GM23338 (cell line): ENCODE results near the gene PTPN7. TPM values are rescaled to one million over a fixed set of nuclear protein-coding genes. Genes with fewer than 3 reads are reported as not detected.
A peak's percentile ranks its signal among the peaks of the same experiment; 100 is the strongest.
"Not testable (repeated sequence)": the region's sequence is repeated elsewhere in the genome, so short reads cannot be mapped to it uniquely, and the experiment has no call there.

Source experiments
- ATAC-seq: fragments of 200-7000 bp; cut with Tn5 transposase; 3 replicates; pipeline ENCODE4 v1.9.1; 2020
- DNase-seq: peaks from one replicate; pipeline ENCODE4 v3.0.0-alpha.2; 2015; ENCODE audit warnings: low spot score
- H2AFZ ChIP-seq: fragments of 200-600 bp; sonication (generic); 2 replicates; pipeline ENCODE4 v1.8.0; 2016; ENCODE audit warnings: antibody characterized with exemption, mild to moderate bottlenecking, moderate library complexity
- H3F3A ChIP-seq: fragments of 200-600 bp; sonication (generic); replicated peaks from 2 replicates; pipeline ENCODE4 v1.8.0; 2017; ENCODE audit warnings: antibody characterized with exemption, mixed run types, low read depth
- H3K27ac ChIP-seq: fragments of 200-600 bp; sonication (generic); 2 replicates; pipeline ENCODE4 v1.6.1; 2016; ENCODE audit warnings: low read depth
- H3K27me3 ChIP-seq: fragments of 200-600 bp; sonication (generic); 2 replicates; pipeline ENCODE4 v1.8.0; 2016; ENCODE audit warnings: mild to moderate bottlenecking, mixed run types, moderate library complexity; ENCODE audit not compliant: insufficient read depth
- H3K36me3 ChIP-seq: fragments of 200-600 bp; sonication (generic); 2 replicates; pipeline ENCODE4 v1.8.0; 2016; ENCODE audit warnings: mild to moderate bottlenecking; ENCODE audit not compliant: insufficient read depth
- H3K4me1 ChIP-seq: fragments of 200-600 bp; sonication (generic); 2 replicates; pipeline ENCODE4 v1.8.0; 2016; ENCODE audit warnings: mild to moderate bottlenecking, moderate library complexity; ENCODE audit not compliant: insufficient read depth
- H3K4me2 ChIP-seq: fragments of 200-600 bp; sonication (generic); 2 replicates; pipeline ENCODE4 v1.7.1; 2017; ENCODE audit warnings: mixed run types
- H3K4me3 ChIP-seq: fragments of 200-600 bp; sonication (generic); 2 replicates; pipeline ENCODE4 v1.6.1; 2016; ENCODE audit warnings: mixed run types
- H3K79me2 ChIP-seq: fragments of 200-600 bp; sonication (generic); replicated peaks from 2 replicates; pipeline ENCODE4 v1.8.0; 2017; ENCODE audit warnings: mild to moderate bottlenecking; ENCODE audit not compliant: insufficient read depth
- H3K9me2 ChIP-seq: fragments of 200-600 bp; sonication (generic); 2 replicates; pipeline ENCODE4 v1.8.0; 2017; ENCODE audit not compliant: insufficient read depth
- H4K20me1 ChIP-seq: fragments of 200-600 bp; sonication (generic); replicated peaks from 2 replicates; pipeline ENCODE4 v1.8.0; 2017; ENCODE audit warnings: mild to moderate bottlenecking; ENCODE audit not compliant: insufficient read depth
- H3K27ac Mint-ChIP-seq: 2 replicates; pipeline ENCODE4 v1.8.0; 2020; ENCODE audit warnings: inconsistent platforms, mild to moderate bottlenecking, moderate library complexity, mixed read lengths
- H3K27me3 Mint-ChIP-seq: 3 replicates; pipeline ENCODE4 v1.8.0; 2022; ENCODE audit warnings: low read depth, mild to moderate bottlenecking, moderate library complexity, mixed read lengths, inconsistent platforms; ENCODE audit not compliant: insufficient read depth, poor library complexity
- H3K36me3 Mint-ChIP-seq: 3 replicates; pipeline ENCODE4 v1.8.0; 2021; ENCODE audit warnings: low read depth, mild to moderate bottlenecking, inconsistent platforms, moderate library complexity, mixed read lengths
- H3K4me1 Mint-ChIP-seq: 3 replicates; pipeline ENCODE4 v1.8.0; 2020; ENCODE audit warnings: mild to moderate bottlenecking, inconsistent platforms, mixed read lengths
- H3K4me3 Mint-ChIP-seq: 3 replicates; pipeline ENCODE4 v1.8.0; 2021; ENCODE audit warnings: moderate library complexity, mild to moderate bottlenecking, inconsistent platforms, mixed read lengths
- H3K9me3 Mint-ChIP-seq: 3 replicates; pipeline ENCODE4 v1.8.0; 2020; ENCODE audit warnings: moderate library complexity, mild to moderate bottlenecking, inconsistent platforms, mixed read lengths
- CREB1 ChIP-seq: fragments of 250-450 bp; sonication (Bioruptor Pico); IDR thresholded peaks from 2 replicates; pipeline ENCODE4 v1.5.0; 2020; ENCODE audit warnings: low read depth, mild to moderate bottlenecking, moderate library complexity
- ETS1 ChIP-seq: IDR thresholded peaks from 2 replicates; pipeline ENCODE4 v1.6.1; 2016; ENCODE audit warnings: antibody characterized with exemption
- EZH2phosphoT487 ChIP-seq: fragments of 200-600 bp; sonication (generic); IDR thresholded peaks from one replicate; pipeline ENCODE4 v1.8.1; 2018; ENCODE audit warnings: antibody characterized with exemption; ENCODE audit not compliant: unreplicated experiment
- JUNB ChIP-seq: IDR thresholded peaks from one replicate; pipeline ENCODE4 v1.6.1; 2016; ENCODE audit warnings: antibody characterized with exemption; ENCODE audit not compliant: unreplicated experiment
- NANOG ChIP-seq: IDR thresholded peaks from 2 replicates; pipeline ENCODE4 v1.6.1; 2016; ENCODE audit warnings: antibody characterized with exemption, borderline replicate concordance
- POLR2AphosphoS5 ChIP-seq: IDR thresholded peaks from 2 replicates; pipeline ENCODE4 v1.6.1; 2016; ENCODE audit warnings: antibody characterized with exemption, low read depth
- ZNF114 ChIP-seq: fragments of 250-450 bp; sonication (Bioruptor Pico); IDR thresholded peaks from 2 replicates; pipeline ENCODE4 v1.5.0; 2020; ENCODE audit warnings: mild to moderate bottlenecking, moderate library complexity
- ZNF331 ChIP-seq: fragments of 250-450 bp; sonication (Bioruptor Pico); IDR thresholded peaks from 2 replicates; pipeline ENCODE4 v1.5.0; 2020; ENCODE audit warnings: low read depth, mild to moderate bottlenecking, moderate library complexity
- polyA plus RNA-seq: library from polyadenylated mRNA; unstranded; fragments of >200 nt; fragmentation: Nextera tagmentation; extraction: Ambion mirVana; gene quantifications from 2 replicates; pipeline ENCODE4 v1.2.1, GENCODE V29; 2016
- total RNA-seq: library from RNA; depleted of rRNA; stranded (reverse); fragments of >200 nt; shearing (Covaris generic); gene quantifications from 2 replicates; pipeline ENCODE4 v1.2.3, GENCODE V29; 2014
- TF ChIP-seq, protein P1 (sequence below): fragments of 250-450 bp; sonication (Bioruptor Pico); IDR thresholded peaks from 2 replicates; pipeline ENCODE4 v1.5.0; 2020; ENCODE audit warnings: mild to moderate bottlenecking, moderate library complexity

Gene PTPN7
- total and polyA plus RNA-seq, 2 experiments from 2014 or later: not detected

DNA sequence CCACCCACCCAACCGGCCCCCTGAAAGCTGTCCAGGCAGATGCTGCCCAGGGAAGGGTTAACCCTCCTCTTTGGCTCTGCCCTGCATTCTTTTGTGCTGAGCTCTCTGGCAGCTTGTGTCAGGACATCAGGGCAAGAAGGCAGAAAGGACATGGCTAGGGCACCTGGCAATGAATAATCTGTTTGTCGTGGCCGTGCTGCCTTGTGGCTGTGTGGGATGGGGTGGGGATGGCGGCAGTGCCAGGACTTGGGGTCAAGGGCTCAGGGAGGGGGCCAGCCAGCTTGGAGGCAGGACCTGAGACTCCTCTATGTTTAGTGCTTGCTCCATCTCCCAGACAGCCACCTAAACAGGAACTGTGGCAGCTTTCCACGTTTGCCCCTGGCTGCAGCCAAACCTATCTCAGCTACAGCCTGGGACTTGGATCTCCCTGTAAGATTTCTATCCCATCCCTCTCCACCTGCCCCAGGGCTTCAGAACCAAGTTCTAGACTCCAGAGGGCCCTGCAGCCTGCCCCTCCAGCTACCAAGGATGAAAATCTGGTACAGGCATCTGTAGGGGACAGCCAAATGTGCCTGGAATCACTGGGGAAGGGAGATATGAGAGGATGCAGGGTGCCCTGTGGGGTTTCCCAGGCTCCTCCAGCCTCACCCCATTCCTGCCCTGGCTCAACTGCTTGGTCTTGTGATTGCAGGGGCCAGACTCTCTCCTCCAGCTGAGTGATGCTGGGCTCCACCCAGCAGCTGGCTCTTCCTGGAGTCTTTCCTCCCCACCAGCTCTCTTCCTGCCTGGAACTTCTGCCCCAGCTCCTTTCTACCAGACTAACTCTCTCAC is 47.3 kb downstream of the PTPN7 start:
- no peaks in the 10 kb centered on the region for H3K27me3 ChIP-seq
- no peak for DNase-seq
- Mint-ChIP-seq H3K27me3 (peaks cover 2% of the 10 kb centered on the region), H3K9me3 (no peaks in the 10 kb centered on the region), H3K4me3 (no peak overlapping the region), H3K4me1 (peaks cover 22% of the 10 kb centered on the region), H3K27ac (peak overlapping the region; percentile 9), H3K36me3 (no peaks in the 10 kb centered on the region)
- no peak overlapping the region for H2AFZ ChIP-seq
- no peak overlapping the region for H3K4me2 ChIP-seq
- TF ChIP-seq JUNB (no peak), CREB1 (CRISPR knock-in tag) (no peak), NANOG (no peak), ZNF331 (CRISPR knock-in tag) (no peak), ZNF114 (CRISPR knock-in tag) (no peak), EZH2phosphoT487 (no peak), ETS1 (no peak), POLR2AphosphoS5 (no peak)
- TF ChIP-seq, protein P1, sequence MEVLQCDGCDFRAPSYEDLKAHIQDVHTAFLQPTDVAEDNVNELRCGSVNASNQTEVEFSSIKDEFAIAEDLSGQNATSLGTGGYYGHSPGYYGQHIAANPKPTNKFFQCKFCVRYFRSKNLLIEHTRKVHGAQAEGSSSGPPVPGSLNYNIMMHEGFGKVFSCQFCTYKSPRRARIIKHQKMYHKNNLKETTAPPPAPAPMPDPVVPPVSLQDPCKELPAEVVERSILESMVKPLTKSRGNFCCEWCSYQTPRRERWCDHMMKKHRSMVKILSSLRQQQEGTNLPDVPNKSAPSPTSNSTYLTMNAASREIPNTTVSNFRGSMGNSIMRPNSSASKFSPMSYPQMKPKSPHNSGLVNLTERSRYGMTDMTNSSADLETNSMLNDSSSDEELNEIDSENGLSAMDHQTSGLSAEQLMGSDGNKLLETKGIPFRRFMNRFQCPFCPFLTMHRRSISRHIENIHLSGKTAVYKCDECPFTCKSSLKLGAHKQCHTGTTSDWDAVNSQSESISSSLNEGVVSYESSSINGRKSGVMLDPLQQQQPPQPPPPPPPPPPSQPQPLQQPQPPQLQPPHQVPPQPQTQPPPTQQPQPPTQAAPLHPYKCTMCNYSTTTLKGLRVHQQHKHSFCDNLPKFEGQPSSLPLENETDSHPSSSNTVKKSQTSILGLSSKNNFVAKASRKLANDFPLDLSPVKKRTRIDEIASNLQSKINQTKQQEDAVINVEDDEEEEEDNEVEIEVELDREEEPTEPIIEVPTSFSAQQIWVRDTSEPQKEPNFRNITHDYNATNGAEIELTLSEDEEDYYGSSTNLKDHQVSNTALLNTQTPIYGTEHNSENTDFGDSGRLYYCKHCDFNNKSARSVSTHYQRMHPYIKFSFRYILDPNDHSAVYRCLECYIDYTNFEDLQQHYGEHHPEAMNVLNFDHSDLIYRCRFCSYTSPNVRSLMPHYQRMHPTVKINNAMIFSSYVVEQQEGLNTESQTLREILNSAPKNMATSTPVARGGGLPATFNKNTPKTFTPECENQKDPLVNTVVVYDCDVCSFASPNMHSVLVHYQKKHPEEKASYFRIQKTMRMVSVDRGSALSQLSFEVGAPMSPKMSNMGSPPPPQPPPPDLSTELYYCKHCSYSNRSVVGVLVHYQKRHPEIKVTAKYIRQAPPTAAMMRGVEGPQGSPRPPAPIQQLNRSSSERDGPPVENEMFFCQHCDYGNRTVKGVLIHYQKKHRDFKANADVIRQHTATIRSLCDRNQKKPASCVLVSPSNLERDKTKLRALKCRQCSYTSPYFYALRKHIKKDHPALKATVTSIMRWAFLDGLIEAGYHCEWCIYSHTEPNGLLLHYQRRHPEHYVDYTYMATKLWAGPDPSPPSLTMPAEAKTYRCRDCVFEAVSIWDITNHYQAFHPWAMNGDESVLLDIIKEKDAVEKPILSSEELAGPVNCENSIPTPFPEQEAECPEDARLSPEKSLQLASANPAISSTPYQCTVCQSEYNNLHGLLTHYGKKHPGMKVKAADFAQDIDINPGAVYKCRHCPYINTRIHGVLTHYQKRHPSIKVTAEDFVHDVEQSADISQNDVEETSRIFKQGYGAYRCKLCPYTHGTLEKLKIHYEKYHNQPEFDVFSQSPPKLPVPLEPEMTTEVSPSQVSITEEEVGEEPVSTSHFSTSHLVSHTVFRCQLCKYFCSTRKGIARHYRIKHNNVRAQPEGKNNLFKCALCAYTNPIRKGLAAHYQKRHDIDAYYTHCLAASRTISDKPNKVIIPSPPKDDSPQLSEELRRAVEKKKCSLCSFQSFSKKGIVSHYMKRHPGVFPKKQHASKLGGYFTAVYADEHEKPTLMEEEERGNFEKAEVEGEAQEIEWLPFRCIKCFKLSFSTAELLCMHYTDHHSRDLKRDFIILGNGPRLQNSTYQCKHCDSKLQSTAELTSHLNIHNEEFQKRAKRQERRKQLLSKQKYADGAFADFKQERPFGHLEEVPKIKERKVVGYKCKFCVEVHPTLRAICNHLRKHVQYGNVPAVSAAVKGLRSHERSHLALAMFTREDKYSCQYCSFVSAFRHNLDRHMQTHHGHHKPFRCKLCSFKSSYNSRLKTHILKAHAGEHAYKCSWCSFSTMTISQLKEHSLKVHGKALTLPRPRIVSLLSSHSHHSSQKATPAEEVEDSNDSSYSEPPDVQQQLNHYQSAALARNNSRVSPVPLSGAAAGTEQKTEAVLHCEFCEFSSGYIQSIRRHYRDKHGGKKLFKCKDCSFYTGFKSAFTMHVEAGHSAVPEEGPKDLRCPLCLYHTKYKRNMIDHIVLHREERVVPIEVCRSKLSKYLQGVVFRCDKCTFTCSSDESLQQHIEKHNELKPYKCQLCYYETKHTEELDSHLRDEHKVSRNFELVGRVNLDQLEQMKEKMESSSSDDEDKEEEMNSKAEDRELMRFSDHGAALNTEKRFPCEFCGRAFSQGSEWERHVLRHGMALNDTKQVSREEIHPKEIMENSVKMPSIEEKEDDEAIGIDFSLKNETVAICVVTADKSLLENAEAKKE: no peak
- no peak overlapping the region for H3K4me3 ChIP-seq
- ATAC-seq: peak; percentile 21; the same call in 2 of the 3 replicates
- no peak overlapping the region for H3K27ac ChIP-seq
- no peaks in the 10 kb centered on the region for H3K9me2 ChIP-seq
- H3K36me3 ChIP-seq: no peaks in the 10 kb centered on the region
- H4K20me1 ChIP-seq: no peaks in the 10 kb centered on the region
- H3K4me1 ChIP-seq: peaks cover 10% of the 10 kb centered on the region; the same call in 1 of the 2 replicates
- no peaks in the 10 kb centered on the region for H3K79me2 ChIP-seq
- H3F3A ChIP-seq: no peaks in the 10 kb centered on the region

GRCh38 chr1:202111589-202111988 is 48.8 kb downstream of the PTPN7 start:
- not testable (repeated sequence) for ATAC-seq, H3K4me3 Mint-ChIP-seq

More at GRCh38 chr1:202111589-202111988, 48.8 kb downstream of the PTPN7 start:
- not testable (repeated sequence) for H3K9me3 Mint-ChIP-seq, H3K36me3 Mint-ChIP-seq, H3K9me2 ChIP-seq, H3K27ac Mint-ChIP-seq, H3K36me3 ChIP-seq, H3F3A ChIP-seq, H3K27me3 Mint-ChIP-seq, H3K4me3 ChIP-seq, H4K20me1 ChIP-seq, H3K27ac ChIP-seq, H3K27me3 ChIP-seq, H3K79me2 ChIP-seq, H3K4me2 ChIP-seq, H2AFZ ChIP-seq, DNase-seq
- H3K4me1 Mint-ChIP-seq: peaks cover 31% of the 10 kb centered on the region
- peaks cover 10% of the 10 kb centered on the region; the same call in 1 of the 2 replicates for H3K4me1 ChIP-seq
